LNCaP clone FGC (cell line): ENCODE measurements around the gene USP24.
"Not testable (repeated sequence)": the region's sequence is repeated elsewhere in the genome, so short reads cannot be mapped to it uniquely, and the experiment has no call there.

Experiments used
- DNase-seq: peaks from one replicate; pipeline ENCODE4 v3.0.0-alpha.2; 2011; ENCODE audit warnings: low read depth
- H3K4me3 ChIP-seq: 2 replicates; pipeline ENCODE4 v1.5.1; 2011; ENCODE audit warnings: mild to moderate bottlenecking, low read depth, low read length, control low read depth
- CTCF ChIP-seq: IDR thresholded peaks from 2 replicates; pipeline ENCODE4 v1.5.1; 2012; ENCODE audit warnings: mild to moderate bottlenecking; ENCODE audit not compliant: control insufficient read depth, insufficient read depth; ENCODE audit errors: extremely low read depth

Gene USP24

GRCh38 chr1:55128418-55128995, 86.7 kb downstream of the USP24 start:
- no peak for DNase-seq
- H3K4me3 ChIP-seq: no peak overlapping the region
- no peak for TF ChIP-seq CTCF

GRCh38 chr1:55127827-55128343, 87.3 kb downstream of the USP24 start:
- no peak for DNase-seq
- TF ChIP-seq CTCF: no peak
- no peak overlapping the region for H3K4me3 ChIP-seq

- TF ChIP-seq CTCF: no peak
- no peak for DNase-seq
- no peak overlapping the region for H3K4me3 ChIP-seq
Observed at GRCh38 chr1:55124470-55124869, 90.7 kb downstream of the USP24 start.

DNA sequence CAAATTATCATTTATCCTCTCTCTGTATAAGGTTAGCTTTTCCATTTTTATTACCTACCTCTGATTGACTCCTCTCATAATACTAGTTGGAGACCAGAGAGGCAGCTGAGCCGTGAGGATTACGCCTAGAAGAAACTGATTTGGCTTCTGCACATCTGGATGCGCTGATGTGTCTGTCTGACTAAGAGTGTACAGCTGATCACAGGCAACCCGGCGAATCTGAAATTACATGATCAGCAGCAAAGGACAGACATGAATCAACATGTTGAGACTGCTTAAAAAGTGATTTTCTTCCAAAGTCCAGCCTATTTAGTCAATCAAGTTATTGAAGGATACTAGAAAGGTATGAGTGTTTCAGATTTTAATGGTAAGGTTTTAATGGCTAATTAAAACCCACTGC, 94.6 kb downstream of the USP24 start:
- TF ChIP-seq CTCF: no peak
- no peak overlapping the region for H3K4me3 ChIP-seq
- DNase-seq: no peak

DNA sequence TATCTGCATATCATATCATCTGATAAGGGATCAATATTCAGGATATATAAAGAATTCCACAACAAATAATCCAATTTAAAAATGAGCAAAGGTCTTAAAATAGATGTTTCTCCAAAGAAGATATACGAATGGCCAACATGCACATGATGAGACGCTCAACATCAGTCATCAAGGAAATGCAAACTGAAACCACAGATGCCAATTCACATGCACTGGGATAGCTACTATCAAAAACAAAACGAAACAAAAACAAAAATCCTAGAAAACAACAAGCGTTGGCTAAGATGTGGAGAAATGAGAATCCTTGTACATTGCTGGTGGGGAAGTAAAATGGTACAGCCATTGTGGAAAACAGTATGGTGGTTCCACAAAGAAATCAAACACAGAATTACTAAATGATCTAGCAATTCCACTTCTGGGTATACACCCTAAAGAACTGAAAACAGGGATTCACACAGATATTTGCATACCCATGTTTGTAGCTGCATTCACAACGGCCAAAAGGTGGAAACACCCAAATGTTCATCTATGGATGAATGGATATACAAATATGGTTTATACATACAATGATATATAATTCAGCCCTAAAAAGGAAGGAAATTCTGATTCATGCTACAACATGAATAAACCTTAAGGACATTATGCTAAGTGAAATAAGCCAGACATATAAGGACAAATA, 96.4 kb downstream of the USP24 start:
- DNase-seq: no peak
- no peak overlapping the region for H3K4me3 ChIP-seq
- TF ChIP-seq CTCF: no peak

GRCh38 chr1:55117941-55118340, 97.2 kb downstream of the USP24 start:
- no peak for TF ChIP-seq CTCF
- no peak overlapping the region for H3K4me3 ChIP-seq
- DNase-seq: no peak

DNA sequence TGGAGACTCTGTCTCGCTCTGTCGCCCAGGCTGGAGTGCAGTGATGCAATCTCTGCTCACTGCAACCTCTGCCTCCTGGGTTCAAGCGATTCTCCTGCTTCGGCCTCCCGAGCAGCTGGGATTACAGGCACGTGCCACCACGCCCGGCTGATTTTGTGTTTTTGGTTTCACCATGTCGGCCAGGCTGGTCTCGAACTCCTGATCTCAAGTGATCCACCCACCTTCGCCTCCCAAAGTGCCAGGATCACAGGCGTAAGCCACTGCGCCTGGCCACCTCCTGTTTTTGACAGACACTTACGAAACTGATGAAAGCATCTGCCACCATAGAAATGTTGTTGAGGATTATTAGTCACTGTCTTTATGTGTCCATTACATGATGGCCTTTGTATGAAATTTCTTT, 106.2 kb downstream of the USP24 start:
- H3K4me3 ChIP-seq: not testable (repeated sequence)

More for the DNA sequence above, 106.2 kb downstream of the USP24 start:
- not testable (repeated sequence) for DNase-seq
